Tibial artery (tissue), 4 donors: ENCODE data around the gene P2RY14.
A peak's percentile ranks its signal among the peaks of the same experiment; 100 is the strongest.
"Not testable (repeated sequence)": the region's sequence is repeated elsewhere in the genome, so short reads cannot be mapped to it uniquely, and the experiment has no call there.

Experiments used
- DNase-seq, 2 donors: peaks; one replicate each; pipeline ENCODE4 v3.0.0-alpha.2; 2019
- H3K27ac ChIP-seq, 2 donors: fragments of 200-600 bp; sonication (generic) in 1 of 2; 1 replicate in 1 of 2; 2 replicates in 1 of 2; pipeline ENCODE4 v1.5.1; 2018 to 2019; ENCODE audit warnings: mild to moderate bottlenecking in 1 of 2
- H3K27me3 ChIP-seq, 2 donors: fragments of 200-600 bp; sonication (generic) in 1 of 2; one replicate each; pipeline versions ENCODE4 v1.5.1 to v1.6.0; 2016 to 2019
- H3K36me3 ChIP-seq, 3 donors: fragments of 200-600 bp; sonication (generic) in 2 of 3; one replicate each; pipeline ENCODE4 v1.5.1; 2016 to 2019; ENCODE audit warnings: mild to moderate bottlenecking in 2 of 3
- H3K4me1 ChIP-seq, 4 donors: fragments of 200-600 bp; sonication (generic) in 2 of 4; 1 replicate in 3 of 4; 2 replicates in 1 of 4; pipeline ENCODE4 v1.5.1; 2016 to 2019
- H3K4me3 ChIP-seq, 2 donors: fragments of 200-600 bp; sonication (generic) in 1 of 2; 1 replicate in 1 of 2; 2 replicates in 1 of 2; pipeline ENCODE4 v1.5.1; 2018 to 2019; ENCODE audit warnings: mild to moderate bottlenecking in 2 of 2
- H3K9me3 ChIP-seq, 3 donors: fragments of 200-600 bp; sonication (generic) in 1 of 3; one replicate each; pipeline ENCODE4 v1.5.1; 2016 to 2019
- intact Hi-C: fragments of 100-400 bp; cut with DNase I; formaldehyde crosslinking; loops from one replicate; pipeline ENCODE4 v1.15.0; 2023; ENCODE audit warnings: low total_unique reads
- TF ChIP-seq, protein P1 (sequence below), 2 experiments: fragments of 200-600 bp in 1 of 2; fragments of 450-650 bp in 1 of 2; IDR thresholded peaks; one replicate each; pipeline ENCODE4 v1.5.1; 2017 to 2019; ENCODE audit warnings: antibody characterized with exemption in 2 of 2, mild to moderate bottlenecking in 1 of 2, moderate library complexity in 1 of 2

P2RY14 gene

DNA sequence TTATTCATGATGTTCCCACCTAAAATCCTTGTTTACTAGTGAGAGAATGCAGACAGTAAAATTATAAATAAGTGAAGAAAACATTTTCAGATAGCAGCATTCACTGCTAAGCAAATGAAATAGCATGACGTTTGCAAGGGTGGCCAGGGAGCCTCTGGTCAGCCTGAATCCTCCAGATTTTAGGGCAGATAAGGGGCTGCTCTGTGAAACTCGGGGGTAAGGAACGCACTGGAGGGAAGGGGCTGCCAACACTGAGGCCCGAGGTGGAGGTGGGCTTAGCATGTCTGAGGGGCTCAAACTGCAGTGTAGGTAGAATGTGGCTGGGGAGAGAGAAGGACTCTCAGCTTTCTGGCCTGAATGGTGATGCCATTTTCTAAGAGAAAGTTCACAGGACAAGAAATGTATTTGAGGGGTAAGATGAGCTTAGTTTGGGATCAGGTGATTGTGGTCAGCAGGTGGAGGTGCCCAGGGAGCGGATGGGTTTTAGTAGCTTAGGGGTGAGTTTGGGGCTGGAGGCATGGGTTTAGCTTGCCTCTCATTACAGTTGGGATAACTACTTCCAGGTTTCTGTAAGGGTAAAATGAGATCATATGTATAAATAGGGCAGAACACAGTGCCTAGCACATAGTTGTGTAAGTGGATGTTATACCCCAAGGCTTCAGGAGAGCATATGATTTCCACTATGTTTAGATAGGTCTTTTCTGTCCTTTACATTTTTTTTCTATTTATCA, 95.8 kb downstream of the P2RY14 start:
- intact Hi-C loops, result no loop called here
- Histone ChIP-seq H3K27ac (no peak overlapping the region), H3K9me3 (no peaks in the 10 kb centered on the region), H3K36me3 (no peaks in the 10 kb centered on the region), H3K4me1 (no peaks in the 10 kb centered on the region), H3K4me3 (no peak overlapping the region), H3K27me3 (no peaks in the 10 kb centered on the region)
- DNase-seq, result no peak
- TF ChIP-seq, protein P1, sequence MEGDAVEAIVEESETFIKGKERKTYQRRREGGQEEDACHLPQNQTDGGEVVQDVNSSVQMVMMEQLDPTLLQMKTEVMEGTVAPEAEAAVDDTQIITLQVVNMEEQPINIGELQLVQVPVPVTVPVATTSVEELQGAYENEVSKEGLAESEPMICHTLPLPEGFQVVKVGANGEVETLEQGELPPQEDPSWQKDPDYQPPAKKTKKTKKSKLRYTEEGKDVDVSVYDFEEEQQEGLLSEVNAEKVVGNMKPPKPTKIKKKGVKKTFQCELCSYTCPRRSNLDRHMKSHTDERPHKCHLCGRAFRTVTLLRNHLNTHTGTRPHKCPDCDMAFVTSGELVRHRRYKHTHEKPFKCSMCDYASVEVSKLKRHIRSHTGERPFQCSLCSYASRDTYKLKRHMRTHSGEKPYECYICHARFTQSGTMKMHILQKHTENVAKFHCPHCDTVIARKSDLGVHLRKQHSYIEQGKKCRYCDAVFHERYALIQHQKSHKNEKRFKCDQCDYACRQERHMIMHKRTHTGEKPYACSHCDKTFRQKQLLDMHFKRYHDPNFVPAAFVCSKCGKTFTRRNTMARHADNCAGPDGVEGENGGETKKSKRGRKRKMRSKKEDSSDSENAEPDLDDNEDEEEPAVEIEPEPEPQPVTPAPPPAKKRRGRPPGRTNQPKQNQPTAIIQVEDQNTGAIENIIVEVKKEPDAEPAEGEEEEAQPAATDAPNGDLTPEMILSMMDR (IDR thresholded peaks at IDR 0.05), result no peak

DNA sequence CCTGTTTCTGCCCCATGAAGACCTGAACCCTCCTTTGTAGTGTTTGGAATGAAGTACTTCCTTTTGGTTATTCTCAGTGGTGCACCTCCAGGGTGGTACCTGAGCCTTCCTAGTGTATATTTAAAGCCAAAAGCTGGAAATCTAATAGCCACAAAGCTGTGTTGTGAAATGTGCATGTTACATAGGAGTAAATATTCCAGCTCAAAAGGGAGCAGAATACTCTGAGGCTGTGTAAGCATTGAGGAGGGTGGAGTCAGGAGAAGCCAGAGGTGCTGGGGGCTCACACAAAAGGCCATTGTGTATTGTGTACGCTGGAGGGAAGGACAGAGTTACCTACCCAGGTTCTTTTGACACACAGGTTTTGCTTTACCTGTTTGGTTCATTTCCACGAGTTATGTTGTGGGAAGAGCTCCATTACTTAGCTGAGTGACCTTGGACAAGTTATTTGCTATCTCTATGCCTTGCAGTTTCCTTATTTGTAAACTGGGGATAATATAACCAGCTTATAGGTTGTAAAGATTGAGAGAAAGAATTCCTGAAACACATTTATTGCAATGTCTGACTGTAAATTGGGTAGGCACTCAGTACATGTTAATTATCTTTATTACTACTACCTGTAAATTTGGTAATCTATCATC, 100.0 kb downstream of the P2RY14 start:
- no peak for DNase-seq
- Histone ChIP-seq H3K9me3 (no peaks in the 10 kb centered on the region), H3K4me1 (no peaks in the 10 kb centered on the region), H3K4me3 (no peak overlapping the region), H3K27ac (no peak overlapping the region), H3K36me3 (no peaks in the 10 kb centered on the region), H3K27me3 (no peaks in the 10 kb centered on the region)
- intact Hi-C loops, result no loop called here
- TF ChIP-seq, protein P1 (IDR thresholded peaks at IDR 0.05), result no peak

DNA sequence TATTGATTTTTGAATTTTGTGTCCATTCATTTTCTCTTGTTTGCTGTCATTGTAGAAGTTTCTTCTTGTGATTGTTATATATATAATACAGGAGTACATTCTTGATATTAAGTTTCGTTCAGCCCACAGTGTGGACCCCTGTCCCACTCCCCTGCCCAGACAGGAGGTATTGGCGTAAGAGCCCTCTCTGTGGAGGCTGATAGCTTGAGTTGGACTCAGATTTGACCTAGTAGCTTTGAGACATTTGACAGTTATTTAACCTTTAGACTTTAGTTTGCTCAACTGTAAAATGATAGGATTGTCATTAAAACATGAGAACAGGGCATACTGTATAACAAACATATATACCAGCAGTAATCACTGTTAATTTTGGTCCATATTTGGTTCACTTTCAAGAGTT, 102.4 kb downstream of the P2RY14 start:
- H3K27me3 ChIP-seq, result no peaks in the 10 kb centered on the region
- TF ChIP-seq, protein P1 (IDR thresholded peaks at IDR 0.05), result no peak
- no peak overlapping the region for H3K4me3 ChIP-seq
- intact Hi-C loops, result no loop called here
- H3K9me3 ChIP-seq, result no peaks in the 10 kb centered on the region
- H3K27ac ChIP-seq, result no peak overlapping the region
- H3K36me3 ChIP-seq, result no peaks in the 10 kb centered on the region
- no peak for DNase-seq
- H3K4me1 ChIP-seq, result no peaks in the 10 kb centered on the region

DNA sequence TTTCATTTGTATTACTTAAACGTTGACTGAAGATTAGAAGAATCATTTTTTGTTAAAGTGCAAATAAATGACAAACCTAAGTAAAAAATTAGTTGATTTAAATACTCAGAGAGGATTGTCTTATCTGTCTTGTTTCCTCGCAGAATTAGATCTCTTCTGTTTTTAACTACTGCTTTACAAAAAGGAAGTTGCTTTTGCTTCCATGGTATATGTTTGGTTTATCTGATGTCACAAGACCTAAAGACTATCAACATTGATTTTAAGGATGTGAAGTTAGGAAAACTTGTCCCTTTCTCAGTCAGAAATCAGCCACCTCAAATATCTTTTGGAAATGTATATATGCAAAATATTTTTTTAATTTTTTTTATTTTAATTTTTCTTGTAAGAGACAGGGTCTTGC, 104.0 kb downstream of the P2RY14 start:
- Histone ChIP-seq H3K36me3 (no peaks in the 10 kb centered on the region), H3K4me1 (no peaks in the 10 kb centered on the region), H3K27me3 (no peaks in the 10 kb centered on the region), H3K4me3 (no peak overlapping the region), H3K9me3 (no peaks in the 10 kb centered on the region), H3K27ac (no peak overlapping the region)
- TF ChIP-seq, protein P1 (IDR thresholded peaks at IDR 0.05), result no peak
- intact Hi-C loops, result no loop called here
- no peak for DNase-seq

DNA sequence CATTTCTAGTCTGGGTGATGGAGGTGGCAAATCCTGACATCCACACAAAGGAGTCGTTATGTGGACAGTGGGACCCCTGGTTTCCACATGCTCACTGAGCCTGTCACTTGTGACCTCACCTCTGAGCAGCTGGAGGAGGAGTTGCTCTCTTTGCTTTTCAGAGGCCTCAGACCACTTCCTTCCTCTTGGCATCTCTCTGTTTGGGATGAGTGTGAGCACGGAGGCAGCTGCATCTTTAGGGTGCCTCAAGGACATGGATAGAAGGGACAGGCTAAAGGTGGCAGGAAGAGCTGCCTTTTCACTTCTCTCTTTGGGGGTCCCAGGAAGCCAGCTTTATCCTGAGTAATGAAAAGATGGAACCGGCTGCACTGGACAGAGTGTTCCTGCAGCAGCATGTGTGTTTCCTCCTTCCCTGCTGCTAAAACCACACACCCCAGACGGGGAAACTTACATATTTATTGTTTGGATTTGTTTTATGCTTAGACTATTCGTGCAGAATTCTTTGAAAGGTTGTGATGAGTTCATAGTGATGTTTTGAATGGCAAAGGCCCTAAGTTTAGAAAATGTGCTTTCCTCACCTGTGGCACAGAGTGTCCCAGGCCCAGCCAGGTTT, 107.1 kb downstream of the P2RY14 start:
- H3K36me3 ChIP-seq, result no peaks in the 10 kb centered on the region
- intact Hi-C loops, result no loop called here
- no peak overlapping the region for H3K4me3 ChIP-seq
- no peaks in the 10 kb centered on the region for H3K27me3 ChIP-seq
- H3K27ac ChIP-seq, result no peak overlapping the region
- TF ChIP-seq, protein P1 (IDR thresholded peaks at IDR 0.05), result no peak
- H3K4me1 ChIP-seq, result no peaks in the 10 kb centered on the region
- peak in 1 of 2 donors; percentile 49 for DNase-seq
- no peaks in the 10 kb centered on the region for H3K9me3 ChIP-seq

DNA sequence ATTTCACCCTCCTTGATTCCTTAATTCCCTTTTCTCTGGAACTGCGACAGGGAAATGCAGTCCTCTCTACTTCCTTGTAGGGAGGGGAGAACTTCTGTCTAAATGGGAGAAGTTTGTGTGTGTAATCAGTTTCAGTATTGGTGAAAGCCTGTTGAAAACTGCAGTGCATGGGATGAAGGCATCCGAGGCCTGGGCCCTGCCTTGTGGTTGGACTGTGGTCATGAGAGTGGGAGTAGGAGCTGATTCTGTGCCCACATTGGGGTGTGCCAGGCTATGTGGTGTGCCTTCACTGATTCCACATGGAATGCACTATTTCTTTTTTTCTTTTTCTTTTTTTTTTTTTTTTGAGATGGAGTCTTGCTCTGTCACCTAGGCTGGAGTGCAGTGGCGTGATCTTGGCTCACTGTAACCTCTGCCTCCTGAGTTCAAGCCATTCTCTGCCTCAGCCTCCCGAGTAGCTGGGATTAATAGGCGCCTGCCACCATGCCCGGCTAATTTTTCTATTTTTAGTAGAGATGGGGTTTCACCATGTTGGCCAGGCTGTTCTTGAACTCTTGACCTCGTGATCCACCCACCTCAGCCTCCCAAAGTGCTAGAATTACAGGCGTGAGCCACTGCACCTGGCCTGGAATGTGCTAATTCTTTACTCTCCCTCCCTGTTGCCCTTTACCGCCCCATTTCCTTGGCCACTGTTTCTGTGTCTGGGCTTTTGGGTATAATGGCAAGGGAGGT, 108.2 kb downstream of the P2RY14 start:
- DNase-seq, result peak; percentile 70 to 74
- H3K4me3 ChIP-seq, H3K36me3 ChIP-seq, H3K4me1 ChIP-seq, H3K9me3 ChIP-seq, H3K27me3 ChIP-seq, H3K27ac ChIP-seq: not testable (repeated sequence)
- intact Hi-C loops, result loop anchor here (10.0 kb wide), 1 partner anchor 115 kb away; no protein-coding TSS in a partner anchor
